HG02588 (cell line): ENCODE results near the gene SLC22A15.
"Not testable (repeated sequence)": the region's sequence is repeated elsewhere in the genome, so short reads cannot be mapped to it uniquely, and the experiment has no call there.

ENCODE experiments used
- ATAC-seq: cut with Tn5 transposase; IDR thresholded peaks from one replicate; pipeline ENCODE4 v1.9.1; 2021; ENCODE audit warnings: mild to moderate bottlenecking, moderate library complexity; ENCODE audit not compliant: unreplicated experiment

Gene SLC22A15

DNA sequence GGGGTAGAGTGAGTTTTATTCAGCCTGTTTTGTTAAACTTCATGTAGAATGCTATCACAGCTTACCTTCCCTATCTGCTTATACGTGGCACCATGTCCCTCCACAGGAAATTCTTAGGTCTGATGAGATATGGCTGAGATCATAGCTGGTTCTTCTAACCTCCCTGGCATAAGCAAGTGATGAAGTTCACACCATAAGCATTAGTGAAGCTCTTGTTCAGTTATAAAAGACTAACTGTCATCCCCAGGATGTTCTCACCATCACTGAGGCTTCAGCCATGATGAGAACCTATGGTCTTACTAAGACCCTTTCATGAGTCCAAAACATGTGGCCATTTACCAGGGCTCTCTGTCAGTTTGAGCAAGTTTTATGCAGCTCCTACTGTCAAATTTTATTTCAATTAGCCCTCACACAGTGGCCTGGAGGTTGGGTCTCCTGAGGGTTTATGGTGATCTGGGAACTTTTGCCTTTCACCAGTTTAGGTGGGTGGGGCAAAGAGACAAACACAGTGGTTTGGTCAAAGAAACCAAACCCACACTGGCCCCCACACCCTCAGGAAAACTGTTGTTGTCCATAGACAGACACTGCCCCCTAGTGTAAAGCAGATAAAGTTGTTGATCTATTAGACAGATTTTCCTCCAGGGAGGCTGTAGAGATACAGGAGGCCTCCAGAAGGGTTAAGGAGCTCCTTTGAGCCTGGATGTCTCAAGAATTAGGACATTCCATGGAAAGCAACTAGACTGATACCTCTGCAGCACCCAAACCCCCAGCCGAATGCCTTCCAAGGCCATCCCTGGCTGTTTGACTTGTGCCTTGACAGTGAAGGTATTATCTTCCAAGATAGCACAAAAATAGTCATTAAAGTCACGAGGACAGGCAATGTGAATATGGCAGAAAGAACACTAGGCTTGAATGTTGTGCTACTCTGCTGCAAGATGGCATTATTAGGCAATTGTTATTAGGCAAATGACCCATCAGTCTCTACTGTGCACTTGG lies 5.0 kb downstream of the SLC22A15 start:
- peak; percentile 43 for ATAC-seq

DNA sequence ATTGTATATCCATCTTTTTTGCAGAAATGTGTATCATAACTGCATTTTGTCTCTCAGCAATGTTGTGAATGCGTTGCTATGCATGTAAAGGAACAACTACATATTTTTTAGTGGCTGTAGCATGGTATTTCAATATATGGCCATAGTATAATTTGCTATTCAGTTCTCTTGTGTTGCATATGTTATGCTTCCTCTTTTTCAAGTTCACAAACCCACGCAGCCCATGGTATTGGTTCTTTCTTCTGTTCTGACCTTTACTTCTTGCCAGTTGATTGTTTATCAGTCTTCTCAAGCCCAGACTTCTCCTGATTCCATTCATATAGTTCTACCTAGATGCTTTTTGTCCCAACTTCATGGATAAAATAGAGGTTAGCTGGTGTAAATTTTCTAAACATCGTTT lies 6.1 kb downstream of the SLC22A15 start:
- ATAC-seq: peak; percentile 75

DNA sequence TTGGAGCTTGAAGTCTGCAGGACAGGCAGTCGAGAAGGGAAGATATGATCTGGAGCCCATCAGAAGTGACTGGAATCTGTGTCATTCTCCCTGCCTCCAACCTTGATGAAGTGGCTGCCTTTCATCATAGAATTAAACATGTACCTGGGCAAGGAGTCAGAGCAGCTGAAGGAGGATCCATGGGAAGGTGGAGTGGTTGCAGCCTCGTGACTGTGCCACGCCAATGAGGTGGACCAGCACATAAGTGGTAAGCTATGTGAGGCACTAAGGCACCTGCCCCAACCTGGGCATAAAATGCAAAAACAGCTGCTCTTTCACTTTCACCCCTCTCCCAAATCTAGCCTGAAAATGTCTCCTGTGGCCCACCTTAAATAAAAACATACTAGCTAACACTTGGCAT lies 7.3 kb downstream of the SLC22A15 start:
- no peak for ATAC-seq

DNA sequence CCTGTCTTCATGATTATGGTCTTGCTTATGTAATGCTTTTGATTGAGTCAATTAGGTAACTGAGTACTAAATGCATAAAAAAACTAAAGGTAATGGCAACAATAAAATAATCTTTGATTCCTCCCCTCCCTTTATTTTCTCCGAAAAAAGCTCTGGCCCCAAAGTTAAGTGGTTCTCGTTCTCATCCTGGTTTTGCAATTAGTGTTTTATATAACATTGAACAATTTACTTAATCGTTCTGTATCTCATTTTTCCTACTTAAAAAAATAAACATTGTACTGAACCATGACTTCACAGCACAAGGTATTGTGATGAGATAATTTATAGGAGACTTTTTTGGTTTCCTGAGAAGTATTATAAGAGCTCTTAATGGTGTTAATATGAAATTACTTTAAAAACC lies 11.3 kb downstream of the SLC22A15 start:
- no peak for ATAC-seq

DNA sequence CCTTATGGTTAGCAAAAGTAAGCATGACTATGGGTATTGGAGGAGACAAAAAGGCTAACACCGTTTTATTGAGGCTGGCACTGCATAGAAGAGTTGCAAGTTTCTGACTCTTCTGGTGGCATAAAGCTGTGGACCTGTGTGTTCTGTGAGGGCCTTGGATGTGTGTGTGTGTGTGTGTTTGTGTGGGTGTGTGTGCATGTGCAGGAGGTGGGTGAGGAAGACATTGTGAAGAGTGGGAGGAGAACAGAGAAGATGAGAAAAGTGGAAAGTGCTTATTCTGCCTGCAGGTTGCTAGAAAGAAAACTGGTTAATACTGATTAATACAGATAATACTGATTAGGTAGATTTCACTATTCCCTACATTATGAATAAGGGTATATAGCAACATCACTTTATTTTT lies 12.6 kb downstream of the SLC22A15 start:
- ATAC-seq: no peak

DNA sequence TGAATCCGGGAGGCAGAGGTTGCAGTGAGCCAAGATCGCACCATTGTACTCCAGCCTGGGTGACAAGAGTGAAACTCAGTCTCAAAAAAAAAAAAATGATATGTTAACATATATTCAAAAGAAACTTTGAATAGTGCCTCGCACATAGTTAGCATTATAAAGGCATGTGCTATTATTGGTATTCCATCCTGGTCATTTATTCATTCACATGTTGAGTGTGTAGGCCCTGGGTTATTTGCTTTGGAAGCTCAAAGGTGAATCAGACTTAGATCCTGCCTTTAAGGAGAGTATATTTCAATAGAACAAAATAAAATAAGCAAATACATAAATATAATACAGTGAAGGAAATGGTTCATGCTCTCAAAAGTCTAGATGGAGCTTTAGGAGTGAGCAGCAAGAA lies 13.4 kb downstream of the SLC22A15 start:
- ATAC-seq: no peak

DNA sequence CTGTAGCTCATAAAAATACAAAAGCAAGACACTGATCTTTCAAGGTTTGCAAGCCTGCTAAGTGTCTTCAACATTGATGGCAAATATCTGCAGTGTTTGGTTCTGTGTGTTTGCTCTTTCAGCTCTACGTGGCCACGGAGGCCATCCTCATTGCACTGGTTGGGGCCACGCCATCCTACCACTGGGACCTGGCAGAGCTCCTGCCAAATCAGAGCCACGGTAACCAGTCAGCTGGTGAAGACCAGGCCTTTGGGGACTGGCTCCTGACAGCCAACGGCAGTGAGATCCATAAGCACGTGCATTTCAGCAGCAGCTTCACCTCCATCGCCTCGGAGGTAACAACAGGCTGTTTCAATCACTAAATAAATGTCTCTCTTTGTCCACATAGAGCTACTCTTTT lies 15.6 kb downstream of the SLC22A15 start:
- ATAC-seq: no peak

DNA sequence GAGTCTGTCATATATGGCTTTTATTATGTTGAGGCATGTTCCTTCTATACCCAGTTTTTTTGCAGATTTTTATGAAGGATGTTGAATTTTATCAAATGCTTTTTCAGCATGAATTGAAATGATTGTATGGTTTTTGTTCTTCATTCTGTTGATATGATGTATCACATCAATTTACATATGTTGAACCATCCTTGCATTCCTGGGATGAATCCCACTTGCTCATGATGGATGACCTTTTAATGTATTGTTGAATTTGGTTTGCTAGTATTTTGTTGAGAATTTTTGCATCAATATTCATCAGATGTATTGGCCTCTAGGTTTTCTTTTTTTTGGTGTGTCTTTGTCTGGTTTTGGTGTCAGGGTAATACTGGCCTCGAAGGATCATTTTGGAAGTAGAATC lies 21.6 kb downstream of the SLC22A15 start:
- not testable (repeated sequence) for ATAC-seq

DNA sequence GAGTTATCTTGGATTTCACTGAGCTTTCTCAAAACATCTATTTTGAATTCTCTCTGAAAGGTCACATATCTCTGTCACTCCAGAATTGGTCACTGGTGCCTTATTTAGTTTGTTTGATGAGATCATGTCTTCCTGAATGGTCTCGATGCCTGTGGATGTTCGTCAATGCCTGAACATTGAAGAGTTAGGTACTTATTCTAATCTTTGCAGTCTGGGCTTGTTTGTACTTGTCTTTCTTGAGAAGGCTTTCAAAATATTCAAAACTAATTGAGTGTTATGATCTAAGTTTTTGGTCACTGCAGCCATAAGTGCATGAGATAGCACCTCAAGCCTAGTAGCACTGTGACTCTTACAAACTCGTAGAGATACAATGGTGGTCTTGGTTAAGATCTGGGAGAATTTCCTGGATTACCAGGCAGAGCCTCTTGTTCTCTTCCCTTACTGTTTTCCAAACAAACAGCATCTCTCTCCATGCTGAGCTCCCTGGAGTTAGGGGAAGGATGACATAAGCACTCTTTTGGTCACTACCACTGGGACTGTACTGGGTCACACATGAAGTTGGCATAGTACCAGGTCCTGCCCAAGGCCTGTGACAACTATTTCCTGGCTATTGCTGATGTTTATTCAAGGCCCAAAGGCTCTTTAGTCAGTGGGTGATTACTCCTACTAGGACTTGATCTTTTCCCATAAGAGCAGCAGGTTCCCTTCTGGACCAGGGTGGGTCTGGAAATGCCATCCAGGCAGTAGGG lies 25.6 kb downstream of the SLC22A15 start:
- no peak for ATAC-seq

DNA sequence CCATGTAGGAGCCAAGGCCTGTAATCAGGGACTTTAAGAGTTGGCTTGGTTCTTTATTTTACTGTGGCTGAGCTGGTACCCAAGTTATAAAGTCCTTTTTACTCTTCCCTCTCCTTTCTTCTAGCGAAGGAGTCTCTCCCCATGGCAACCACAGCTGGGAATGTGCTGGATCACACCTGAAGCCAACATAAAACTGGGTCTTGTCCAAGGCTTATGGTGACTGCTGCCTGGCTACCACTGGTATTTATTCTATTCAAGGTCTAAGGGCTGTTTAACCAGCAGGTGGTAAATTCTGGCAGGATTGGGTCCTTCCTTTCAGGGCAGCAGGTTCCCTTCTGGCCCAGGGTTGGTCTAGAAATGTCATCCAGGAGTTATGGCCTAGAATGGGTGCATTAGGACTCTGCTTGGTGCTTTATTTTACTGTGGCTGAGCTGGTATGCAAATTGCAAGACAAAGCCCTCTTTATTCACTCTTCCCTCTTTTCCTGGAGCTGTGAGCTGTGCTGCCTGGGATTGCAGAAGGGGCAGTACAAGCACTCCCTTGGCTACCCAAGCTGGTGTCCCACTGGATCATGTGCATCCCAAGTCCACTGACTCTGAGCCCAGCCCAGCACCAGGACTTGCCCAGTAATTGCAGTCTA lies 26.6 kb downstream of the SLC22A15 start:
- no peak for ATAC-seq

DNA sequence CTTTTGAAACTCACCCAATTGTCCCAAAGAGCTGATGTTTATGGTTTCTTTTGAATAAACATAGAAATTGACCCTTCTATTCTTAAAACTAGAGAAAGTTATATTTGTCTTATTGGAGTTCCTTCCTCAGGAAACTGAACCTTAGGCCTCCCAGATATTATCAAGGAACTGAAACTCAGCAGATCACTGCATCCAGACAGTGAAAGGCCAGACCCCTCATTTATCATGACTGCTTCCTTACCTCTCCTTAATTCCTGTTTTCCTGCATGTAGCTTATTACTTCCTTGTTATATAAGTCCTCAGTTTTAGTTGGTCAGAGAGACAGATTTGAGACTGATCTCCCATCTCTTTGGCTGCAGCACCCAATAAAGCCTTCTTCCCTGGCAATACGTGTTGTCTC lies 27.5 kb downstream of the SLC22A15 start:
- no peak for ATAC-seq

DNA sequence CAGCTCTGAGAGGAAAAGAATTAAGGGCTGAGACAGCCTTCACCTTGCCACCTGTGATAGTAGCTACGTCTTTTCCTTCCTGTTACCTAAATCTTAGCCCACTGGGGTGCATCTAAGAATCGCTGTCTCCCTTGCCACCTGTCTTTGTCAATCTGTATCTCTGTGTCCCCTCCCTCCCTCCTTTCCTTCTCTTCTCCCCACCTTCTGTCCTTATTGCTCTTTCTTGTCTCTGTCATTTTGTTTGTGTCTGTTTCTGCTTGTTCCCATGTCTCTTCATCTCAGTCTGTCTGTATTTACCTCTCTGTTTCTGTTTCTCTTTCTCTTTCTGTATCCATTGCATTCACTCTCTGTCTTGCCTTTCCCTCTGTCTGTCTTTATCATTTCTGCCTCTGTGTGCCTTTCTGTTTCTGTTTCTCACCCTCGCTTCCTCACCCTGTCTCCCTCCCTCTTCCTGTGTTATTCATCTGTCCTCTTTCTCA lies 30.2 kb downstream of the SLC22A15 start:
- ATAC-seq: peak; percentile 89

DNA sequence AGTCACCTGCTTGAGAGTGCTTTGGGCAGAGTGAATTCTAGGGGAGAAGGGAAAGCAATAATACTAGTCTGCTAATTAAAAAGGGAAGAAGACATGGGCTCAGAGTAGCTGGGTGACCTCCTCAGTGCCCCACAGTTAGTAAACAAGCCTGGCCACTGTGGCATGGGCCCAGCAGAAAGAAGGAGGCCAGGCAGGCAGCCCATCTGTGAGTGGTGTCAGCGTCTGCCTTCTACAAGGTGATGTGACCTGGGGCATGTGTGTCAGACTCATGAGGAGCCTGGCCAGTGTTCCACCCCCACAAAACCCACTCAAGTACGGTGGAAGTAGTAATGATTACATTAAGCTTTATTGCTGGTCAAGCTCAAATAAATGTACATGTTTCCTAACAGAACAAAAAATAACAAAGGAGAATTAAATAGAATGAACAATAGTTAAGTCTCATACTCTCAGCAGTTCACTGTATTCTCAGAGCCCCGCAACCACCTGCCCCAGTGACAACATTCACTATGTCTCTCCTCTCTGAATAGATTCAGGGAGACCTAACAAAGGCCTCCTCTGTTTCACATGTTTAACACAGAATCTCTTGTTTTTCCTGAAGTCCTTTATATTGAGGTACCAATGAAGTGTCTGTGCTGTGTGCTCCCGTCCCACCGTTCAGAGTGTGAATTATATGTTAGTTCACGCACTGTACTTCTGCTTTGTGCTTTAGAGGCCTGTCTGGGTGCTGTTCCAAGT lies 32.5 kb downstream of the SLC22A15 start:
- no peak for ATAC-seq

DNA sequence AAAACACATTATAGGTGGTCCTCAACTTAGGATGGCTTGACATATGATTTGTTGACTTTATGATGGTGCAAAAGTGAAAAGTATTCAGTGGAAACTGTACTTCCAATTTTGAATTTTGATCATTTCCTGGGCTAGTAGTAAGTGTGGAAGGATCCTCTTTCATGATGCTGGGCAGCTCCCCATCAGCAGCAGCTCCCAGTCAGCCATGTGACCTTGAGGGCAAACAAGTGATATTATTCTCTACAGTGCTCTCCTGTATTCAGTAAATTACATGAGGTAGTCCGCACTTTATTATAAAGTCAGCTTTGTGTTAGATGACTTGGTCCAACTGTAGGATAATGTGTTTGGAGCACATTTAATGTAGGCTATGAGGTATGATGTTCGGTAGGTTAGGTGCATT lies 36.4 kb downstream of the SLC22A15 start:
- no peak for ATAC-seq

DNA sequence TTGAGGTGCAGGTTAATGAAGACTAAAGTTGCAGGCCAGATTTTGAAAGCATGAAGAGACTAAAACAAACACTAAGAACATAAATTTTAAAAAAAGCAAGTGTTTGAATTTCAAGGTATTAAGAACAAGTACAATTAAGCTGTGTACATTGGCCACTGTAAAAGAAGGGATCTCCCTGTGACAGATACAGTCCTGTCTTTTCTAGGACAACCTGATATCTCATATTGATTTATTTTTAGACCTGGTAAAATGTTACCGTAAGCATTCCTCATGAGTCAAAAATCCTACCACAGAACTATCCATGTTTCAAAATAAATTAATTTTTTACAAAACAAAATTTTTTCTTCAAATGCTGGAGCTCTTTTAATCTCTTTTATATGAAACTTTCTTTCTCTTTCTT lies 39.4 kb downstream of the SLC22A15 start:
- ATAC-seq: no peak

DNA sequence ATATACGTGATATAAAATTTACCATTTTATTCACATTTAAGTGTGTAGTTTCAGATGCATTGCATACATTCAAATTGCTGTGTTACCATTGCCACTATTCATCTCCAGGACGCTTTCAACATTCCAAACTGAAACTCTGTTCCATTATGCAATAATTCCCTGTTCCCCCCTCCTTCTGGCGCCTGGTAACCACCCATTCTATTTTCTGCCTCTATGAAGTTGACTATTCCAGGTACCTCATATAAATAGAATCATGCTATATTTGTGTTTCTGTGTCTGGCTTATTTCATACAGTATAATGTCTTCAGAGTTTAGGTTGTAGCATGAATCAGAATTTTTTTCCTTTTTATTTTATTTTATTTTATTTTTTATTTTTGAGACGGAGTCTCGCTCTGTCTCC lies 41.7 kb downstream of the SLC22A15 start:
- no peak for ATAC-seq

DNA sequence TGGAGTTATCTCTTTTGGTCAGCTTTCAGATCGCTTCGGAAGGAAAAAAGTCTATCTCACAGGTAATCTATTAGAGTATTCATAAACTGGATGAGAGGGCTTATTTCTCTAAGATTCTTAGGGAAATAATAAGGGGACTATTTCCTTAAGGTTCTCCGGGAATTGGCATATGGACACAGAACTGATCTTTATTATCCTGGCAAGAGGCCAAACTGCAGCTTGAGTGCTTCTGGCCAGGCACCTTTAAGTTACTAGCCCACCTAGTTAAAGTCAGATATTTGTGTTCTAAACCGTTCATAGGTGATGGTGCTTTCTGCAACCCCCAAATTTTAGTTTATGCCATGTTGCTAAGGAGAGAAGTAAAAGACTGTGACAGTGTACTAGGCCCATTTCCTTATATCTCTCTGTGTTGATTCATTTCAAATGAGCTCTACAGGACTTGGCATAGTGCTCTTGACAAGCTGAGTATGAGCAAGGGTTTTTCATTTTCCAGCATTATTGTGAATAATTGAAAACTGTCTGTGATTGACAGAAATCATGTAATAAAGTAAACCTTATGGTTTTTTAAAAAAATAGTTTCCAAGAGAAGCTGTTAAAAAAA lies 43.4 kb downstream of the SLC22A15 start:
- ATAC-seq: no peak

DNA sequence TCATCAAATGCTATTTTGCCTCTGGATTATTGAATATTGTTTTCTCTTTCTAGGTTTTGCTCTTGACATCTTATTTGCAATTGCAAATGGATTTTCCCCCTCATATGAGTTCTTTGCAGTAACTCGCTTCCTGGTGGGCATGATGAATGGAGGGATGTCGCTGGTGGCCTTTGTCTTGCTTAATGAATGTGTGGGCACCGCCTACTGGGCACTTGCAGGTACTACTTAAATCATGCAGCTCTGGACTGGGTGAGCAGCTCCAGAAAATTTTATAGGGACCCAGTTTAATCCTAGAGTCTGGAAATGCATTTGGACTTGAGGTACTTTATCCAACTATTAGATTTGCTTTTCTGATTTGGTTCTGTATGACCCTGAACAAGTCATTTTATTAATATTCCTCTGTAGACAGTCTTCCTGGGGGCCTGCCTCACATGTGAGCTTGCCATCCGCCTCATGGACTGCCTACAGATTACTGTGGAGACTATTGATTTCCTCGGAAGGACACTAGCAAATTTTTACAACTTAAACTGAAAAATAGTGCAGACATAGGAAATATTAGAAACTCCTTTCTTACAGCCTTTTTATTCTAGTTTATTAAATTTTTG lies 44.5 kb downstream of the SLC22A15 start:
- peak; percentile 90 for ATAC-seq

DNA sequence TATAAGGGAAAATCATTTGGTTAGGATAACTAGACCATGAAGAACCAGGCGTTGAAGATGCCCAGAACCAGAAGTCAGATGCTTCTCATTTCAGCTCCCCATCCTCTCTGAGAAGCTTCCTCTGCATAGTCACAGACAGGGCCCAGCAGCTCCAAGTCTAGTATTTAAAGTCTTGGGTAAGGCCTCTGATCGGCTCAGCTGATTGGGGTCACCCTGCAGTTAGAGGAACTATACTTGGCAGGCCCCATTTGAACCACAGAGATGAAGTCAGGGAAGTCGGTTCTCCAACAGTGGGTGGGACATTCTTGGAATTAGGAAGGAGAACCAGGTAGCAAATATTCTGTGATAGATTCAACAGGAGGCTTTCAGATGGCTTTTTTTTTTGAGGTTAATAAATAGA lies 48.3 kb downstream of the SLC22A15 start:
- no peak for ATAC-seq

DNA sequence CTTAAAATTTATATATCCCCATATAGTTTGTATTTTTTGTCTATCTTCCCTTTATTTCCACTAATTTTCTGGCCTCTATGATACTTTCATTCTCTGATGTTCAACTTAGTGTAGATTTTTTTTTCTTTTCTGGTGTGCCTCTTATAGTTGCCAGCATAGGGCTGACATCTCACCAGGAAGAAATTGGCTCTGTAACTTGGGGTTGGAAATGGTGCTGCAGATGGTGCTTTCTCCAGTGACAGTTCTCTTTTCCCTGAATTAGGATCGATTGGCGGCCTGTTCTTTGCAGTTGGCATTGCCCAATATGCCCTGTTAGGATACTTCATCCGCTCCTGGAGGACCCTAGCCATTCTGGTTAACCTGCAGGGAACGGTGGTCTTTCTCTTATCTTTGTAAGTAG lies 50.3 kb downstream of the SLC22A15 start:
- ATAC-seq: no peak
